Neural crest cell (in vitro differentiated cells): Measurements from ENCODE around the gene SLIT3. TPM values are rescaled to one million over a fixed set of nuclear protein-coding genes. Genes with fewer than 3 reads are reported as not detected.

Experiments
- DNase-seq: peaks from one replicate; pipeline ENCODE4 v3.0.0; 2021; ENCODE audit warnings: low read depth, mixed read lengths, low spot score
- H3K27ac Mint-ChIP-seq: one replicate; pipeline ENCODE4 v1.8.0; 2021; ENCODE audit warnings: mild to moderate bottlenecking, mixed read lengths; ENCODE audit not compliant: unreplicated experiment
- H3K27me3 Mint-ChIP-seq: 2 replicates; pipeline ENCODE4 v1.8.0; 2021; ENCODE audit warnings: low read depth, mild to moderate bottlenecking, mixed read lengths
- H3K36me3 Mint-ChIP-seq: 2 replicates; pipeline ENCODE4 v1.8.0; 2021; ENCODE audit warnings: low read depth, mild to moderate bottlenecking, mixed read lengths
- H3K4me1 Mint-ChIP-seq: 2 replicates; pipeline ENCODE4 v1.8.0; 2021; ENCODE audit warnings: mixed read lengths
- H3K4me3 Mint-ChIP-seq: one replicate; pipeline ENCODE4 v1.8.0; 2021; ENCODE audit warnings: mild to moderate bottlenecking, mixed read lengths
- H3K9me3 Mint-ChIP-seq: 2 replicates; pipeline ENCODE4 v1.8.0; 2021; ENCODE audit warnings: mixed read lengths
- total RNA-seq: library from RNA; stranded (reverse); gene quantifications from 2 replicates; pipeline ENCODE4 v1.2.1, GENCODE V29; 2021
- TF ChIP-seq, protein P1 (sequence below): fragments of 200-600 bp; sonication (generic); conservative IDR thresholded peaks from 2 replicates; pipeline ENCODE4 v1.5.0; 2021; ENCODE audit warnings: antibody characterized with exemption, mild to moderate bottlenecking

The SLIT3 gene
- total RNA-seq, 1 donor from 2014 or later: 13.3 TPM

DNA sequence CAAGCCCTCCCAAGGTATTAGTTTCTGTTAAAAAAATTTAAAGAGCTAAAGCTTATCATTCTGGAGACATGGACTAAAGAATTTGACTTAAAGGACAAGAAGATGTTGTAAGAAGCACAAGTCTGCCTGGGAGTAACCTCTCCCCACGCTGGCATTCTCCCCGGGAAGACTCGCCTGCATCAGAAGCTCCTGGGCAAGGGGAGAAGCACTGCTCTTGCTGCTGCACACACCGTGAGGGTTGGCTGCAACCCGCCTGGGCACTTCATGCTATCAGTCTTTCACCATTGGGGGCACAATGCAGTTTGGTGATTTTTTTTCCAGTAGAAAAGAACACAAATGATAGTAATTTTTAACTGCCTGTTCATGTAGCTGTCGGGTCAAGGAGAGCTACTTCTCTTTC, 529.3 kb downstream of the SLIT3 start:
- DNase-seq: no peak
- no peak overlapping the region for H3K27ac Mint-ChIP-seq
- TF ChIP-seq, protein P1, sequence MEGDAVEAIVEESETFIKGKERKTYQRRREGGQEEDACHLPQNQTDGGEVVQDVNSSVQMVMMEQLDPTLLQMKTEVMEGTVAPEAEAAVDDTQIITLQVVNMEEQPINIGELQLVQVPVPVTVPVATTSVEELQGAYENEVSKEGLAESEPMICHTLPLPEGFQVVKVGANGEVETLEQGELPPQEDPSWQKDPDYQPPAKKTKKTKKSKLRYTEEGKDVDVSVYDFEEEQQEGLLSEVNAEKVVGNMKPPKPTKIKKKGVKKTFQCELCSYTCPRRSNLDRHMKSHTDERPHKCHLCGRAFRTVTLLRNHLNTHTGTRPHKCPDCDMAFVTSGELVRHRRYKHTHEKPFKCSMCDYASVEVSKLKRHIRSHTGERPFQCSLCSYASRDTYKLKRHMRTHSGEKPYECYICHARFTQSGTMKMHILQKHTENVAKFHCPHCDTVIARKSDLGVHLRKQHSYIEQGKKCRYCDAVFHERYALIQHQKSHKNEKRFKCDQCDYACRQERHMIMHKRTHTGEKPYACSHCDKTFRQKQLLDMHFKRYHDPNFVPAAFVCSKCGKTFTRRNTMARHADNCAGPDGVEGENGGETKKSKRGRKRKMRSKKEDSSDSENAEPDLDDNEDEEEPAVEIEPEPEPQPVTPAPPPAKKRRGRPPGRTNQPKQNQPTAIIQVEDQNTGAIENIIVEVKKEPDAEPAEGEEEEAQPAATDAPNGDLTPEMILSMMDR: no peak
- H3K9me3 Mint-ChIP-seq: peaks cover 7% of the 10 kb centered on the region
- peaks cover 9% of the 10 kb centered on the region for H3K4me1 Mint-ChIP-seq
- H3K36me3 Mint-ChIP-seq: peaks cover 8% of the 10 kb centered on the region
- H3K4me3 Mint-ChIP-seq: no peak overlapping the region
- no peaks in the 10 kb centered on the region for H3K27me3 Mint-ChIP-seq

DNA sequence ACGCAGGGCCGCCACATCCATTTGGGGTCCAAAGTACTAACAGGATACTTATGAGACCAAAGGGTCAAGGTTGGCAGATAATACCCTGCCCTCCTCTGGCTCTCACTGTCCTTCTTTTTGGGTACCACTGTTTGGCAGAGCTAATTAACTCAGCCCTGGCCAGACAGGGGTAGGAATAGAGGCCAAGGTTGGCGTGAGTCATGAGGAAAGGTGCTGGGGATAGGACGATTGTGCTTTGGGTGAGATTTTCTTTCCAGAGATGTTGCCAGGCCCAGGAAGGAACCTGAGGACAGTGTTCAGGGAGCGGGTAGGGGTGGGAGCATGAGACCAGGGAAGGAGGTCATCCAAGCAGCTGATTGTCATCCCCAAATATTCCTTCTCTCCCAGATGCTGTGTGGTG, 529.9 kb downstream of the SLIT3 start:
- Mint-ChIP-seq H3K4me1 (peaks cover 5% of the 10 kb centered on the region), H3K27ac (peak overlapping the region; percentile 43)

GRCh38 chr5:168770036-168770498, 530.9 kb downstream of the SLIT3 start:
- Mint-ChIP-seq H3K4me3 (no peak overlapping the region), H3K9me3 (peaks cover 7% of the 10 kb centered on the region), H3K36me3 (peaks cover 5% of the 10 kb centered on the region), H3K4me1 (peaks cover 5% of the 10 kb centered on the region), H3K27me3 (no peaks in the 10 kb centered on the region), H3K27ac (no peak overlapping the region)
- no peak for DNase-seq
- TF ChIP-seq, protein P1: no peak

More for the DNA sequence above, 529.9 kb downstream of the SLIT3 start:
- peaks cover 8% of the 10 kb centered on the region for H3K36me3 Mint-ChIP-seq
- peaks cover 7% of the 10 kb centered on the region for H3K9me3 Mint-ChIP-seq
- no peaks in the 10 kb centered on the region for H3K27me3 Mint-ChIP-seq
- TF ChIP-seq, protein P1: no peak
- no peak for DNase-seq
- H3K4me3 Mint-ChIP-seq: no peak overlapping the region

DNA sequence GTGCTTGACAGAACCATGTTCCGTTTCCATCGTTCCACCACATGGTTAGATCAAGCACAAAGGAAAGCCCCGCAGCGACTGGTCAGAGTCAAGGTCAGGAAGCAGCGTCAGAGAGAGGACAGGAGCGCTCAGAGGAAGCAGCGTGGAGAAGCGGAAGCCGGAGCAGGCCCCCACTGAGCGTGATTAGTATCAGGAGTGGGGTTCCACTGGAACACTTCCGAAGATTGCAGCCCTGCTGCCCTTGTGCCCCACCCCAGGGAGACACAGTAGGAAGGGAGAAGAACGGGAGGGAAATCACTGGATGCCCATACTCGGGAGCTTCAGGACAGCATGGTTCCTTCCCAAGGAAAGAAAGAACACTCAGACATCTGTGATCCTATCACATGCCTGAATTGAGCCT, 532.8 kb downstream of the SLIT3 start:
- Mint-ChIP-seq H3K27ac (no peak overlapping the region), H3K36me3 (peaks cover 5% of the 10 kb centered on the region), H3K9me3 (peaks cover 7% of the 10 kb centered on the region), H3K4me1 (peaks cover 8% of the 10 kb centered on the region), H3K27me3 (no peaks in the 10 kb centered on the region), H3K4me3 (no peak overlapping the region)
- TF ChIP-seq, protein P1: no peak
- DNase-seq: no peak

DNA sequence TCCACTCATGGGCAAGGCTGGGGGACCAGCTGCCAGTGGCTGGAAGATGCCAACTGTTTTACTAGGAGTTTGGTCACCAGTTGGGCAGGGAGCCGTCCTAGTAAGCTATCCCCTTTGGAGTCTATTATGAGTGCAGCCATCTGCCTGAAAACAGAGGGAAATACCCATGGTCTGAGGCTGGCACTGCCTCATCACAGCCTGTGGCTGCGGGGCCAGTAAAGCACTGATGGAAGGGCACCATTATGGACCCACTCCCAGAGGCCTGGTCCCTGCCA, 534.6 kb downstream of the SLIT3 start:
- Mint-ChIP-seq H3K27me3 (no peaks in the 10 kb centered on the region), H3K4me3 (no peak overlapping the region), H3K4me1 (peaks cover 3% of the 10 kb centered on the region), H3K27ac (no peak overlapping the region), H3K9me3 (peaks cover 7% of the 10 kb centered on the region), H3K36me3 (peaks cover 5% of the 10 kb centered on the region)
- TF ChIP-seq, protein P1: no peak
- no peak for DNase-seq
